Measurements from ENCODE around the gene LRP1B. TPM values are rescaled to one million over a fixed set of nuclear protein-coding genes. Genes with fewer than 3 reads are reported as not detected.

Gene LRP1B
- total and polyA plus RNA-seq, 4 donors, result 0.01 to 0.84 (median 0.17) TPM

- Histone ChIP-seq H3K27ac (ENCODE audit: low read depth in 1 of 2, low read length in 2 of 2) (no peak overlapping the region), H3K36me3 (ENCODE audit: control insufficient read depth in 4 of 4, insufficient read depth in 3 of 4, low read depth in 1 of 4, low read length in 3 of 4) (no peaks in the 10 kb centered on the region), H3K4me1 (ENCODE audit: control insufficient read depth in 4 of 4, insufficient read depth in 4 of 4, low read length in 3 of 4) (no peaks in the 10 kb centered on the region), H3K9me3 (ENCODE audit: control insufficient read depth in 4 of 4, low read length in 3 of 4) (no peaks in the 10 kb centered on the region), H3K4me3 (ENCODE audit: low read depth in 1 of 3, low read length in 3 of 3) (no peak overlapping the region), H3K9ac (ENCODE audit: low read depth in 1 of 2, low read length in 2 of 2) (no peak overlapping the region), H3K27me3 (ENCODE audit: control insufficient read depth in 4 of 4, insufficient read depth in 4 of 4, low read length in 3 of 4) (no peaks in the 10 kb centered on the region)
- no peak for TF ChIP-seq FOXA2 (IDR thresholded peaks at IDR 0.05)
- 50% methylated on average over 2 of the region's 2 CpGs for WGBS
- no peak for DNase-seq (ENCODE audit: low spot score)
These were observed 1873.0 kb downstream of the LRP1B start for GRCh38 chr2:140257692-140258300.

GRCh38 chr2:140256080-140256479 lies 1874.7 kb downstream of the LRP1B start:
- WGBS, result 55% methylated on average over 3 of the region's 3 CpGs
- H3K27ac ChIP-seq (ENCODE audit: low read depth in 1 of 2, low read length in 2 of 2), result no peak overlapping the region
- H3K9ac ChIP-seq (ENCODE audit: low read depth in 1 of 2, low read length in 2 of 2), result no peak overlapping the region
- no peaks in the 10 kb centered on the region for H3K36me3 ChIP-seq (ENCODE audit: control insufficient read depth in 4 of 4, insufficient read depth in 3 of 4, low read depth in 1 of 4, low read length in 3 of 4)
- H3K27me3 ChIP-seq (ENCODE audit: control insufficient read depth in 4 of 4, insufficient read depth in 4 of 4, low read length in 3 of 4), result no peaks in the 10 kb centered on the region
- H3K9me3 ChIP-seq (ENCODE audit: control insufficient read depth in 4 of 4, low read length in 3 of 4), result no peaks in the 10 kb centered on the region
- no peak for DNase-seq (ENCODE audit: low spot score)
- no peak for TF ChIP-seq CTCF (IDR thresholded peaks at IDR 0.05; ENCODE audit: low read depth, low read length, missing input control)
- TF ChIP-seq REST (IDR thresholded peaks at IDR 0.05), result no peak
- no peak for TF ChIP-seq RAD21 (IDR thresholded peaks at IDR 0.05)
- no peak for TF ChIP-seq TAF1 (conservative IDR thresholded peaks at IDR 0.05)
- no peak for TF ChIP-seq RXRA (IDR thresholded peaks at IDR 0.05)
- no peak for TF ChIP-seq NR2F2 (IDR thresholded peaks at IDR 0.05)
- no peak for TF ChIP-seq JUND (IDR thresholded peaks at IDR 0.05)
- TF ChIP-seq EGR1 (IDR thresholded peaks at IDR 0.05; ENCODE audit: low read depth in 2 of 2), result no peak
- TF ChIP-seq ATF3 (IDR thresholded peaks at IDR 0.05), result no peak
- TF ChIP-seq ZBTB33 (IDR thresholded peaks at IDR 0.05), result no peak
- no peak for TF ChIP-seq FOXA1 (IDR thresholded peaks at IDR 0.05)
- no peak for TF ChIP-seq HNF4A (conservative IDR thresholded peaks at IDR 0.05)
- no peak for TF ChIP-seq MAX (IDR thresholded peaks at IDR 0.05)
- TF ChIP-seq FOXA2 (IDR thresholded peaks at IDR 0.05), result no peak
- no peak for TF ChIP-seq YY1 (IDR thresholded peaks at IDR 0.05)
- TF ChIP-seq GABPA (IDR thresholded peaks at IDR 0.05 in 1 of 2, conservative IDR thresholded peaks at IDR 0.05 in 1 of 2), result no peak
- no peak for TF ChIP-seq HNF4G (IDR thresholded peaks at IDR 0.05)
- no peak overlapping the region for H3K4me3 ChIP-seq (ENCODE audit: low read depth in 1 of 3, low read length in 3 of 3)
- no peaks in the 10 kb centered on the region for H3K4me1 ChIP-seq (ENCODE audit: control insufficient read depth in 4 of 4, insufficient read depth in 4 of 4, low read length in 3 of 4)
